GM12891 (cell line): Measurements from ENCODE around the gene CCDC134.

Experiments
- DNase-seq: peaks from one replicate; pipeline ENCODE4 v3.0.0; 2011; ENCODE audit warnings: low spot score; ENCODE audit not compliant: insufficient read length
- FAIRE-seq: peaks from 2 replicates; lab custom pipeline; 2011; peaks lifted over from hg19 to GRCh38; lab: Jason Lieb, UNC
- PAX5 ChIP-seq: IDR thresholded peaks from 2 replicates; pipeline ENCODE4 v1.6.1; 2011; ENCODE audit warnings: low read length, moderate library complexity, mild to moderate bottlenecking; ENCODE audit not compliant: insufficient read depth, severe bottlenecking
- POLR2A ChIP-seq: IDR thresholded peaks from 2 replicates; pipeline ENCODE4 v1.6.1; 2011; ENCODE audit warnings: low read depth, low read length, control low read depth
- POLR2AphosphoS5 ChIP-seq: IDR thresholded peaks from 2 replicates; pipeline ENCODE4 v1.6.1; 2011; ENCODE audit warnings: low read depth, low read length, control low read depth
- POU2F2 ChIP-seq: IDR thresholded peaks from 2 replicates; pipeline ENCODE4 v1.6.1; 2011; ENCODE audit warnings: low read depth, mild to moderate bottlenecking, control low read depth, low read length, moderate library complexity
- SPI1 ChIP-seq: IDR thresholded peaks from 2 replicates; pipeline ENCODE4 v1.6.1; 2011; ENCODE audit warnings: low read depth, low read length, control low read depth
- TAF1 ChIP-seq: IDR thresholded peaks from 2 replicates; pipeline ENCODE4 v1.6.1; 2011; ENCODE audit warnings: low read depth, low read length, control low read depth

CCDC134 gene

DNA sequence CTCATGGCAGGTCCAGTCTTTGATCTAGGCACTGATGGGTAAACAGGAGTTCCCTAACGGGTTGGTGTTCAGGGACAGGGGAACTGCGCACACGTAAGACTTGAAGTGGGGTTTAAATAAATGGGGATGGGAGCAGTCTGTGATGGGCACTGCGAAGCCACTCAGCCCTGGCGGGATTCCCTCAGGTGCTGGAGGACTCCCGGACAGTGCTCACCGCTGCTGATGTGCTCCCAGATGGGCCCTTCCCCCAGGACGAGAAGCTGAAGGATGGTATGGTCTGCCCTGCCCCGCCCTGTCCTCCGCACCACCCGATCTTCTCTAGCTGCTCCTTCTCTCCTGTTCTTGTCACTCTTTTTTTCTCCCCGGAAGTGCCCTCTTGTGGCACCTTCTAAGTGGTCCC, 9.5 kb downstream of the CCDC134 start:
- TF ChIP-seq TAF1 (no peak), SPI1 (no peak), POLR2A (no peak), POLR2AphosphoS5 (no peak), POU2F2 (no peak), PAX5 (no peak)
- DNase-seq (no peak), FAIRE-seq (no peak)

DNA sequence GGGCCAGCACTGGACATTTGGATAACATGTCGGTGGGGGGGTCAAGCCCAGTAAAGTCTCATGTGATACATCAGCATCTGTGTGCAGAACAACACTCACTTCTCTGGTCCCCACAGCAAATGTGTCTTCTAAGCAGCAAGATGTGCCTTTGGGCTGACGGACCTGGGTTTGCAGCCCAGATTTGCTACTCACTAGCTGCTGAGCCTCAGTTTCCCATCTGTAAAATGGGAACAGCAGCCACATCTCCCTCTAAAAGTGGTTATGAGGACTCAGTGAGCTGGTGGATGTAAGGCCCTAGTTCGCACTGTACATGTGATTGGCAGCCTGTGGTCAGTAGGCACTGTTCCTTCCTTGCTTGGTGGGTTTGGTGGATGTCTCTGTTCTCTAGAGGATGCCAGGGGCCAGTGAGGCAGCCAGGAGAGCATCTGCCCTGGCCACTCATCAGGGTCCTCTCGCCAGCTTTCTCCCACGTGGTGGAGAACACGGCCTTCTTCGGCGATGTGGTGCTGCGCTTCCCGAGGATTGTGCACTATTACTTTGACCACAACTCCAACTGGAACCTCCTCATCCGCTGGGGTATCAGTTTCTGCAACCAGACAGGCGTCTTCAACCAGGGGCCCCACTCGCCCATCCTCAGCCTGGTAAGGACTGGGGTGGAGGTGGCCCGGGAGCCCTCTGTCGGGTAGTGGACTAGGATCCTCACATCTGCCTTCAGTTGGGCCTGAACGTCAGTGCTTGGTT, 12.5 kb downstream of the CCDC134 start:
- no peak for TF ChIP-seq PAX5
- no peak for TF ChIP-seq POLR2AphosphoS5
- no peak for TF ChIP-seq POU2F2
- no peak for TF ChIP-seq POLR2A
- no peak for TF ChIP-seq TAF1
- TF ChIP-seq SPI1 = no peak
- no peak for DNase-seq
- FAIRE-seq = no peak

DNA sequence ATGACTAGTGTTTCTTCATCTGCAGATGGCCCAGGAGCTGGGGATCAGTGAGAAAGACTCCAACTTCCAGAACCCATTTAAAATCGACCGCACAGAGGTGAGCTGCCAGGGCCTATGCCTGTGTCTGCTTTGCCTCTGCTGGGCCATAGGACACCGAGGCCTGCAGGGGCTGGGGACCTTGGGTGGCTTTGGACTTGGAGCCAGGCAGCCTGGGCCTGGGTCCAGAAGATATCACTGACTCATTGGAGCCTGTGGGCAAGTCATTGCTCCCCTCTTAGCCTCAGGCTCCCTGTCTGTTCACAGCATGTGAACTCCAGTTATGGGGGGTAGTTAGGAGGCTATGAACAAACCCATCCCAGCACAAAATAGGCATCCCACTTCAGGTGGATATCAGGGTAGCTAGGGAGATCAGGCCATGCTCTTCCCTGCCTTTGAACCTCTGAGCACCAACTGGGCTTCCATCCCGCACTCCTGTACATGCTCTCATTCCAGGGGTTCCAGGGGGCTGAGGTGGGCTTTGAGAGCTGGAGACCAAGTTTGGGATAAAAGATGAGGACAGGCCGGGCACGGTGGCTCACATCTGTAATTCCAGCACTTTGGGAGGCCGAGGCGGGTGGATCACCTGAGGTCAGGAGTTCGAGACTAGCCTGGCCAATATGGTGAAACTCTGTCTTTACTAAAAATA, 13.4 kb downstream of the CCDC134 start:
- FAIRE-seq (no peak), DNase-seq (no peak)
- no peak for TF ChIP-seq SPI1
- no peak for TF ChIP-seq PAX5
- TF ChIP-seq POLR2AphosphoS5 = no peak
- no peak for TF ChIP-seq POU2F2
- no peak for TF ChIP-seq POLR2A
- TF ChIP-seq TAF1 = no peak

DNA sequence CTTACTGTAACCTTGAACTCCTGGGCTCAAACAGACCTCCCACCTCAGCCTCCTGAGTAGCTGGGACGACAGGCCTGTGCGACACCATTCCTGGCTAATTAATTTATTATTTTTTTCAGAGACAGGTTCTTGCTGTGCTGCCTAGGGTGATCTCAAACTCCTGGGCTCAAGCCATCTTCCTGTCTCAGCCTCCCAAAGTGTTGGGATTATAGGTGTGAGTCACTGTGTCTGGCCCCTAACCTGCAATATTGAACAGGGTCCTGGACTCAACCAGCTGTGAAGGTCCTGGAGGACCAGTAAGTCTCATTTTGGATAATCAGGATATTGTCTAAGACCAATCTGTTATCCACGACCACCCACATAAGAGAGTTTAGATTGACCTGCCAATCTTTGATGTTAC, 15.2 kb downstream of the CCDC134 start:
- TF ChIP-seq TAF1 = no peak
- TF ChIP-seq POLR2AphosphoS5 = no peak
- no peak for TF ChIP-seq SPI1
- TF ChIP-seq POLR2A = no peak
- DNase-seq = no peak
- no peak for FAIRE-seq

DNA sequence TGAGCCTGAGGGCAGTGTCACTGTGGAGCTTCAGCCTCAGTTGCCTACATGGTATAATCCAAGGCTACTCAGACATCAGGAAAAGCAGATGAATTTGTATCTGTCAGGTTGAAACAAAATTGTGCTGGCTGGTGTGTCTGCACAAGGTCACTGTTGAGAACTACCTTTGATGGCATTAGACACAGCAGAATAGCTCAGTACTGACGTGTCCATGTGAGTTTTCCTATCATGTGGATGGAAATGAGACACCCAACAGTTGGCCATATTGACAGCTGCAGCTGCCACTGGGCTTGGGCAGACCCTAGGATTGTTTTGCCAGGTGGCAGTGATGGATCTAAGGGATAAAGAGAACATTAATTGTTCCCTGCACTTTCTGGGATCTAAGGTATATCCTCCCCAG, 15.8 kb downstream of the CCDC134 start:
- no peak for DNase-seq
- no peak for TF ChIP-seq POU2F2
- TF ChIP-seq POLR2A = no peak
- no peak for TF ChIP-seq SPI1
- TF ChIP-seq POLR2AphosphoS5 = no peak
- no peak for TF ChIP-seq PAX5
- no peak for TF ChIP-seq TAF1
- FAIRE-seq = peak; percentile 28

DNA sequence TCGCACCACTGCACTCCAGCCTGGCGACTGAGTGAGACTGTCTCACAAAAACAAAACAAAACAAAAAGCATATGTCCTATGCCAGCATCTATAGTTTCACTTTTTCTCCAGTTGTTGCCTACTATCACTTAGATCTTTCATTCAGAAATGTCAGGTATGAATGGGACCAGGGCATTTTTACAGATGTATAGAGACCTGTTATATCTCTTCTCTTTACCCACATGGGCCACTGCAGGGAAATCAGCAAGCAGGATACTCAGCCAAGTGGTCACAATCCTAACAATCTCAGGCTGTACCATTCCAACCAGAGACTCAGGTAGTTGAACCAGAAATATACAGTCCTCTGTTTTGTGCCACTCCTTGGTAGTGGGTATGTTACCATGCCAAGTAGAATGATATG, 16.4 kb downstream of the CCDC134 start:
- no peak for TF ChIP-seq PAX5
- TF ChIP-seq POU2F2 = no peak
- no peak for TF ChIP-seq TAF1
- no peak for TF ChIP-seq SPI1
- TF ChIP-seq POLR2AphosphoS5 = no peak
- no peak for TF ChIP-seq POLR2A
- no peak for FAIRE-seq
- DNase-seq = no peak

DNA sequence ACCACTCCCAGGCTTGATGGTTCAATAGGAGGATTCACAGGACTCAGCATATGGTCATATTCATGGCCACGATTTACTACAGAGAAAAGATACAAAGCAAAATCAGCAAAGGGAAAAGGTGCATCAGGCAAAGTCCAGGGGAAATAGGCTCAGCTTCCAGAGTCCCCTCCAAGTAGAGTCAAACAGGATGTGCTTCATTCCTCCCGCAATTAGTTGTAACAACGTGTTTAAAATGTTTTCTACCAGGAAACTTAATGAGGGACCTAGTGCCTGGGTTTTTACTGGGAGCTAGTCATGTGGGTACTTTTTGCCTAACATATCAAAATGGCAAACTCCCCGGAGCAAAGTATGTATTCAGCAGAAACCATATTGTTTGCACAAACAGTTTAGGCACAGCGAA, 17.5 kb downstream of the CCDC134 start:
- TF ChIP-seq POU2F2 = no peak
- no peak for TF ChIP-seq PAX5
- no peak for TF ChIP-seq SPI1
- TF ChIP-seq POLR2A = no peak
- no peak for TF ChIP-seq POLR2AphosphoS5
- TF ChIP-seq TAF1 = no peak
- FAIRE-seq = no peak
- no peak for DNase-seq

DNA sequence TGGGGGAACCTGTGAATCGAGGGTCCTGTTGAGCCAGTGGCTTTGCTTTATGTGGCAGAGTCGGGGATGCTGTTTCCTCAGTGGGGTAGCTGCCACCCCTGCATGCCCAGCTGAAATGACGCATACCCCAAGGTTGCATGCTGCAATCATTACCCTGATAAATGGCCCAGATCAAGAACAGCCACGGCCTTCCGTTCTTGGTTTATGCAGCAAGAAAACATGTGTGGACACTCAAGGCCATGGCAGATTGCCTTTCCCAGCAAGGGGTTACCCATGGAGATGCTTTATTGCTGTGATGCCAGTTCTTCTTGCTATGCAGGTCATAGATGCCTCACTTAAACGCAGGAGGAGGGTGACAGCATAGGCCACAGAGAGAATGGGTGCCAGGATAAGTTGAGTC, 18.1 kb downstream of the CCDC134 start:
- DNase-seq (no peak), FAIRE-seq (no peak)
- TF ChIP-seq POLR2AphosphoS5 (no peak), SPI1 (no peak), POU2F2 (no peak), PAX5 (no peak)

DNA sequence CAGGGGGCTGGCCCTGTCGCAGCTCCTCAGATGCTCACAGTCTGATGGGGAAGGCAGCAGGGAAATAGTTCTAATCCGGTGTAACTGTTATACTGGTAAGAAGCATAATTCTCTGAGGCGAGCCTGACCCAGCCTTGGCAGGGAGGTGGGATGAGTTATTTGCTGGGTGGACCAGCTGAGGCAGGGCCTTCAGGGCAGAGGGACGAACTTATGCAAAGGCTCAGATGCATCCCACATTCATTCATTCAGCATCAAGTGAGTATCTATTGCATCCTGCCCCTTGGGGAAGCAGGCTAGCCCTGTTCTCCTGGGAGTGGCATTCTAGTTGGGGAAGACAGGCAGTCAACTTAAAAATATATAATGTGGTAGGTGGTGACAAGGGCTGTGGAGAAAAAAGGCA, 18.8 kb downstream of the CCDC134 start:
- DNase-seq (no peak), FAIRE-seq (no peak)
- TF ChIP-seq PAX5 = no peak

DNA sequence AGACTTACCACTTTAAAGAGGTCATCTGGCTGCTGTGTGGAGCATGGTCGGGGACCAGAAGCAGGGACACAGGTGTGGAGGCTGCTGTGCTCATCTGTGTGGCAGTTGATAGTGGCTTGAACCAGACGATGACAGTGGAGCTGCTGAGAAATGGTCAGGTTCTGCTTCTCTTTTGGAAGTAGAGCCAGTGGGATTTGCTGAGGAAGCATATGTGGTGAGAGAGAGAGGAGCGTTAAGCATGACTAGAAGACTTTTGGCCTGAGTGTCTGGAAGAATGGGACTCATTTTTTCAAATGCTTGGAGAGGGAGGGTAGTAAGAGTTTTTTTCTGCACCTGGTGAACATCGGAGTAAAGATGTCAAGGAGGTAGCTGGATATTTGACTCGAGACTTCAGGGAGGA, 20.0 kb downstream of the CCDC134 start:
- TF ChIP-seq POLR2AphosphoS5 (no peak), TAF1 (no peak), POLR2A (no peak), SPI1 (no peak), POU2F2 (no peak), PAX5 (no peak)
- no peak for DNase-seq
- no peak for FAIRE-seq
